ENCODE measurements around the gene KLC4. TPM values are rescaled to one million over a fixed set of nuclear protein-coding genes. Genes with fewer than 3 reads are reported as not detected.
A peak's percentile ranks its signal among the peaks of the same experiment; 100 is the strongest.

Gene KLC4
- total RNA-seq, 3 donors from 2014 or later: 69.1 to 144 (median 99.1) TPM

GRCh38 chr6:43020847-43021246 lies 38.6 kb upstream of the KLC4 start:
- Histone ChIP-seq H3K9me3 (no peaks in the 10 kb centered on the region), H3K36me3 (ENCODE audit: low read depth) (no peaks in the 10 kb centered on the region), H3K4me1 (ENCODE audit: low read depth) (peaks cover 21% of the 10 kb centered on the region), H3K4me3 (no peak overlapping the region)
- no peak for TF ChIP-seq CTCF (IDR thresholded peaks at IDR 0.05)
- intact Hi-C loops (cut with DNase I, micrococcal nuclease): no loop called here
- DNase-seq (peak in 1 of 3 donors; percentile 39), ATAC-seq (peak; percentile 5)

- no peaks in the 10 kb centered on the region for H3K9me3 ChIP-seq
- peaks cover 15% of the 10 kb centered on the region for H3K4me1 ChIP-seq (ENCODE audit: low read depth)
- peak within 1 kb of the TSS; percentile 78 for H3K4me3 ChIP-seq
- H3K36me3 ChIP-seq (ENCODE audit: low read depth): no peaks in the 10 kb centered on the region
- ATAC-seq: peak; percentile 97
- TF ChIP-seq CTCF (IDR thresholded peaks at IDR 0.05): no peak
- DNase-seq: peak; percentile 85 to 88 (median 88)
- intact Hi-C loops (cut with DNase I, micrococcal nuclease): no loop called here
Measured at GRCh38 chr6:43021270-43022047, 38.0 kb upstream of the KLC4 start, which contains the start of gene RRP36. RRP36 (plus strand) TSS chr6:43021623; CDS start chr6:43021655, 32 bp downstream.

- no peak for TF ChIP-seq CTCF (IDR thresholded peaks at IDR 0.05)
- ATAC-seq (no peak), DNase-seq (no peak)
- Histone ChIP-seq H3K36me3 (ENCODE audit: low read depth) (peaks cover 10% of the 10 kb centered on the region), H3K4me3 (no peak overlapping the region), H3K4me1 (ENCODE audit: low read depth) (peaks cover 11% of the 10 kb centered on the region), H3K9me3 (no peaks in the 10 kb centered on the region)
- intact Hi-C loops (cut with DNase I, micrococcal nuclease): no loop called here
Measured at GRCh38 chr6:43024436-43024835, 35.0 kb upstream of the KLC4 start.

- no peak overlapping the region for H3K4me3 ChIP-seq
- intact Hi-C loops (cut with DNase I, micrococcal nuclease): no loop called here
- peaks cover 13% of the 10 kb centered on the region for H3K36me3 ChIP-seq (ENCODE audit: low read depth)
- ATAC-seq (no peak), DNase-seq (peak in 1 of 3 donors; percentile 7)
- H3K9me3 ChIP-seq: no peaks in the 10 kb centered on the region
- TF ChIP-seq CTCF (IDR thresholded peaks at IDR 0.05): no peak
- H3K4me1 ChIP-seq (ENCODE audit: low read depth): peaks cover 7% of the 10 kb centered on the region
Measured at GRCh38 chr6:43026365-43026764, 33.1 kb upstream of the KLC4 start.

- Histone ChIP-seq H3K36me3 (ENCODE audit: low read depth) (peaks cover 13% of the 10 kb centered on the region), H3K4me1 (ENCODE audit: low read depth) (no peaks in the 10 kb centered on the region), H3K9me3 (no peaks in the 10 kb centered on the region), H3K4me3 (no peak overlapping the region)
- no peak for TF ChIP-seq CTCF (IDR thresholded peaks at IDR 0.05)
- DNase-seq (peak in 1 of 3 donors; percentile 17), ATAC-seq (no peak)
- intact Hi-C loops (cut with DNase I, micrococcal nuclease): no loop called here
Measured at GRCh38 chr6:43029120-43029519, 30.3 kb upstream of the KLC4 start.

All from mucosa of descending colon (tissue), 3 donors.